A549 (cell line): Measurements from ENCODE around the gene CMTM3. TPM values are rescaled to one million over a fixed set of nuclear protein-coding genes. Genes with fewer than 3 reads are reported as not detected.

ENCODE experiments used
- ATAC-seq, 2 experiments: fragments of 200-7000 bp in 1 of 2; fragments of >200 bp in 1 of 2; cut with Nextera tagmentation in 1 of 2; cut with Tn5 transposase in 1 of 2; 3 replicates each; pipeline versions ENCODE4 v1.8.0 to v1.9.1; 2018 to 2020; ENCODE audit warnings: mild to moderate bottlenecking in 1 of 2, moderate library complexity in 1 of 2
- CTCF ChIA-PET: fragments of 300-600 bp; sonication (Branson Sonifier 250); formaldehyde crosslinking; extraction: SDS; loops from one replicate; lab custom pipeline; 2021; ENCODE audit warnings: antibody characterized with exemption, inconsistent platforms; lab: Yijun Ruan, JAX
- POLR2A ChIA-PET: fragments of 350-600 bp; formaldehyde crosslinking; extraction: SDS; loops from one replicate; lab custom pipeline; 2021; ENCODE audit warnings: antibody characterized with exemption, inconsistent platforms; lab: Yijun Ruan, JAX
- DNase-seq, 2 experiments: peaks; one replicate each; pipeline versions ENCODE4 v3.0.0 to v3.0.0-alpha.2; 2011 to 2016; ENCODE audit warnings: low read depth in 1 of 2, low spot score in 1 of 2
- FAIRE-seq: peaks from 2 replicates; lab custom pipeline; 2011; peaks lifted over from hg19 to GRCh38; lab: Jason Lieb, UNC
- H3K27ac ChIP-seq, 2 experiments: fragments of >200 bp; sonication (Bioruptor Twin); formaldehyde crosslinking; 3 replicates each; pipeline ENCODE4 v1.5.1; 2016 to 2017
- H3K4me1 ChIP-seq: fragments of >200 bp; sonication (Bioruptor Twin); formaldehyde crosslinking; 3 replicates; pipeline ENCODE4 v1.6.1; 2016
- H3K4me2 ChIP-seq: fragments of >200 bp; sonication (Bioruptor Twin); formaldehyde crosslinking; 3 replicates; pipeline ENCODE4 v1.6.1; 2016
- H3K4me3 ChIP-seq: fragments of >200 bp; sonication (Bioruptor Twin); formaldehyde crosslinking; 3 replicates; pipeline ENCODE4 v1.5.1; 2016
- H3K9me3 ChIP-seq: fragments of >200 bp; sonication (Bioruptor Twin); formaldehyde crosslinking; 3 replicates; pipeline ENCODE4 v1.6.1; 2016
- ATOH8 ChIP-seq: fragments of 250-450 bp; sonication (Bioruptor Pico); IDR thresholded peaks from 2 replicates; pipeline ENCODE4 v1.5.0; 2020; ENCODE audit warnings: low read depth, mild to moderate bottlenecking, moderate library complexity
- BHLHE40 ChIP-seq: IDR thresholded peaks from 2 replicates; pipeline ENCODE4 v1.6.1; 2012; ENCODE audit warnings: low read depth, low read length, inconsistent platforms
- CHD2 ChIP-seq: fragments of 150-350 bp; IDR thresholded peaks from 2 replicates; pipeline ENCODE4 v1.6.1; 2014; ENCODE audit warnings: low read length; ENCODE audit not compliant: partially characterized antibody
- EHF ChIP-seq: fragments of 250-450 bp; sonication (Bioruptor Pico); IDR thresholded peaks from 2 replicates; pipeline ENCODE4 v1.5.0; 2020; ENCODE audit warnings: mild to moderate bottlenecking
- EP300 ChIP-seq, 2 experiments: fragments of >200 bp; sonication (Bioruptor Twin); formaldehyde crosslinking; IDR thresholded peaks; 2 replicates in 1 of 2; 3 replicates in 1 of 2; pipeline ENCODE4 v1.6.1; 2016 to 2017
- ESRRA ChIP-seq: fragments of 150-350 bp; IDR thresholded peaks from 2 replicates; pipeline ENCODE4 v1.6.1; 2014; ENCODE audit warnings: mild to moderate bottlenecking, low read length, borderline replicate concordance
- FOSB ChIP-seq: fragments of 250-450 bp; sonication (Bioruptor Pico); IDR thresholded peaks from 2 replicates; pipeline ENCODE4 v1.5.0; 2020; ENCODE audit warnings: mild to moderate bottlenecking, moderate library complexity
- FOSL2 ChIP-seq, 2 experiments: fragments of 450-650 bp in 1 of 2; fragments of >200 bp in 1 of 2; sonication (Bioruptor Twin) in 1 of 2; formaldehyde crosslinking; IDR thresholded peaks; 2 replicates each; pipeline versions ENCODE4 v1.5.0 to v1.6.1; 2016 to 2020; ENCODE audit warnings: mild to moderate bottlenecking in 1 of 2, moderate library complexity in 1 of 2
- FOXS1 ChIP-seq: fragments of 250-450 bp; sonication (Bioruptor Pico); IDR thresholded peaks from 2 replicates; pipeline ENCODE4 v1.5.0; 2020; ENCODE audit warnings: mild to moderate bottlenecking, moderate library complexity
- GATA3 ChIP-seq: IDR thresholded peaks from 2 replicates; pipeline ENCODE4 v1.6.1; 2012; ENCODE audit warnings: borderline replicate concordance
- HEYL ChIP-seq: fragments of 250-450 bp; sonication (Bioruptor Pico); IDR thresholded peaks from 2 replicates; pipeline ENCODE4 v1.8.0; 2021; ENCODE audit warnings: mild to moderate bottlenecking, moderate library complexity
- HMGXB4 ChIP-seq: fragments of 250-450 bp; sonication (Bioruptor Pico); IDR thresholded peaks from 2 replicates; pipeline ENCODE4 v1.5.0; 2021; ENCODE audit warnings: mild to moderate bottlenecking, moderate library complexity, borderline replicate concordance
- HOXB5 ChIP-seq: fragments of 250-450 bp; sonication (Bioruptor Pico); IDR thresholded peaks from 2 replicates; pipeline ENCODE4 v1.5.0; 2020; ENCODE audit warnings: mild to moderate bottlenecking, moderate library complexity
- KDM5A ChIP-seq: fragments of 200-600 bp; sonication (generic); IDR thresholded peaks from 2 replicates; pipeline ENCODE4 v1.6.1; 2016; ENCODE audit warnings: antibody characterized with exemption, mild to moderate bottlenecking
- MAFK ChIP-seq: fragments of 450-650 bp; IDR thresholded peaks from 2 replicates; pipeline ENCODE4 v1.6.1; 2014; ENCODE audit not compliant: partially characterized antibody
- MAX ChIP-seq: IDR thresholded peaks from 2 replicates; pipeline ENCODE4 v1.6.1; 2012
- MAZ ChIP-seq: fragments of 150-350 bp; IDR thresholded peaks from 2 replicates; pipeline ENCODE4 v1.6.1; 2014; ENCODE audit warnings: antibody characterized with exemption, low read depth, low read length, borderline replicate concordance
- MYC ChIP-seq: IDR thresholded peaks from 2 replicates; pipeline ENCODE4 v1.6.1; 2012; ENCODE audit warnings: mild to moderate bottlenecking, inconsistent platforms, low read length, improper control_type of control experiment, borderline replicate concordance
- NFE2L2 ChIP-seq: fragments of 150-350 bp; conservative IDR thresholded peaks from 2 replicates; pipeline ENCODE4 v1.6.1; 2014; ENCODE audit warnings: low read length
- NR3C1 ChIP-seq: fragments of >200 bp; sonication (Bioruptor Twin); formaldehyde crosslinking; IDR thresholded peaks from 3 replicates; pipeline ENCODE4 v1.6.1; 2017
- PBX3 ChIP-seq: IDR thresholded peaks from 2 replicates; pipeline ENCODE4 v1.6.1; 2012
- PHF8 ChIP-seq: fragments of 200-600 bp; sonication (generic); IDR thresholded peaks from 2 replicates; pipeline ENCODE4 v1.6.1; 2016; ENCODE audit warnings: low read depth, mild to moderate bottlenecking, antibody characterized with exemption, moderate library complexity, borderline replicate concordance
- POLR2AphosphoS2 ChIP-seq: conservative IDR thresholded peaks from 2 replicates; pipeline ENCODE4 v1.6.1; 2012; ENCODE audit warnings: low read length, improper control_type of control experiment, inconsistent platforms
- RNF2 ChIP-seq: fragments of 200-600 bp; sonication (generic); IDR thresholded peaks from 2 replicates; pipeline ENCODE4 v1.6.1; 2016; ENCODE audit warnings: low read depth, mild to moderate bottlenecking, antibody characterized with exemption, moderate library complexity, borderline replicate concordance
- SREBF2 ChIP-seq: fragments of 450-650 bp; IDR thresholded peaks from 2 replicates; pipeline ENCODE4 v1.6.1; 2014; ENCODE audit warnings: mild to moderate bottlenecking, moderate library complexity
- ZFP36 ChIP-seq: fragments of 450-650 bp; IDR thresholded peaks from 2 replicates; pipeline ENCODE4 v1.6.1; 2014; ENCODE audit warnings: borderline replicate concordance; ENCODE audit not compliant: partially characterized antibody
- WGBS: methylation state at CpG from one replicate; pipeline ENCODE4 v1.1.6; 2017; ENCODE audit errors: missing lambda C conversion rate; 5-methylcytosine and 5-hydroxymethylcytosine counted together
- polyA plus RNA-seq, 4 experiments: library from polyadenylated mRNA; depleted of rRNA in 3 of 4; stranded (reverse); fragments of >200 nt; fragmentation: RNase III in 1 of 4; extraction: RNeasy Plus Mini Kit Qiagen cat#74134 plus additional on column Dnase treatment in 1 of 4; gene quantifications; 2 replicates in 3 of 4; 3 replicates in 1 of 4; pipeline ENCODE4 v1.2.3, GENCODE V29; 2011 to 2017

Gene CMTM3
- polyA plus RNA-seq, 2 of the 4 experiments (the other 2 are of a cell fraction) = 36.0 to 36.1 TPM

GRCh38 chr16:66635406-66635805, 30.9 kb downstream of the CMTM3 start:
- CTCF ChIA-PET = interaction anchor here (1.1 to 3.4 kb wide), 3 partner anchors 16 to 232 kb away, joined by 4 to 29 read pairs (median 6); no protein-coding TSS in a partner anchor
- FAIRE-seq (no peak), DNase-seq (no peak), ATAC-seq (no peak; a peak in 2 of 6 replicates)
- POLR2A ChIA-PET = no interaction called here
- H3K4me2 ChIP-seq = no peak overlapping the region
- H3K4me1 ChIP-seq = no peaks in the 10 kb centered on the region
- no peak overlapping the region for H3K27ac ChIP-seq
- no peak for TF ChIP-seq MAFK
- no peak for TF ChIP-seq KDM5A
- TF ChIP-seq FOXS1 (CRISPR knock-in tag) = no peak
- TF ChIP-seq ESRRA = no peak
- TF ChIP-seq RNF2 = no peak
- TF ChIP-seq CHD2 = no peak
- no peak for TF ChIP-seq BHLHE40
- no peak for TF ChIP-seq NR3C1
- no peak for TF ChIP-seq HOXB5 (CRISPR knock-in tag)
- no peak for TF ChIP-seq HMGXB4 (CRISPR knock-in tag)
- no peak for TF ChIP-seq NFE2L2
- TF ChIP-seq EHF (CRISPR knock-in tag) = no peak
- 97% methylated on average over 5 of the region's 6 CpGs for WGBS
- H3K4me3 ChIP-seq = no peak overlapping the region
- H3K9me3 ChIP-seq = no peaks in the 10 kb centered on the region

- Histone ChIP-seq H3K4me1 (no peaks in the 10 kb centered on the region), H3K27ac (no peak overlapping the region), H3K4me2 (no peak overlapping the region), H3K9me3 (no peaks in the 10 kb centered on the region), H3K4me3 (no peak overlapping the region)
- ChIA-PET POLR2A (no interaction called here), CTCF (interaction anchor here (1.8 to 3.4 kb wide), 2 partner anchors 15 to 232 kb away, joined by 6 to 29 read pairs; no protein-coding TSS in a partner anchor)
- no peak for TF ChIP-seq NR3C1
- no peak for TF ChIP-seq MYC
- TF ChIP-seq KDM5A = no peak
- TF ChIP-seq MAZ = no peak
- DNase-seq = no peak
- no peak for FAIRE-seq
- 88% methylated on average over 5 of the region's 5 CpGs for WGBS
- no peak for ATAC-seq
Observed at GRCh38 chr16:66636199-66636598, 31.7 kb downstream of the CMTM3 start.

GRCh38 chr16:66637806-66638205, 33.3 kb downstream of the CMTM3 start:
- WGBS = 88% methylated on average over 3 of the region's 3 CpGs
- H3K27ac ChIP-seq = no peak overlapping the region
- no peaks in the 10 kb centered on the region for H3K4me1 ChIP-seq
- no peak for TF ChIP-seq HEYL
- no peak for TF ChIP-seq SREBF2
- no peak for TF ChIP-seq ZFP36
- TF ChIP-seq KDM5A = no peak
- no peak for TF ChIP-seq NR3C1
- TF ChIP-seq ATOH8 = no peak
- TF ChIP-seq BHLHE40 = no peak
- no peak for TF ChIP-seq PBX3
- TF ChIP-seq FOSL2 (IDR thresholded peaks at IDR 0.05) = no peak
- no peak for TF ChIP-seq FOSL2 (CRISPR knock-in tag; IDR thresholded peaks at IDR 0.05)
- TF ChIP-seq POLR2AphosphoS2 = no peak
- TF ChIP-seq GATA3 = no peak
- no peak for TF ChIP-seq EP300 (IDR thresholded peaks at IDR 0.05)
- TF ChIP-seq FOSB (CRISPR knock-in tag) = no peak
- TF ChIP-seq HMGXB4 (CRISPR knock-in tag) = no peak
- no peak for TF ChIP-seq MAZ
- TF ChIP-seq MAX = no peak
- no peak for TF ChIP-seq PHF8
- ChIA-PET CTCF (interaction anchor here (0.6 to 5.1 kb wide), 7 partner anchors 8 to 193 kb away, joined by 3 to 56 read pairs (median 3); partner anchors contain the start of gene NAE1), POLR2A (no interaction called here)
- no peak overlapping the region for H3K4me3 ChIP-seq
- ATAC-seq = no peak
- no peak for FAIRE-seq
- DNase-seq = no peak
- H3K9me3 ChIP-seq = no peaks in the 10 kb centered on the region
- H3K4me2 ChIP-seq = no peak overlapping the region
